Muscle layer of colon (tissue), 2 donors: Measurements from ENCODE around the gene TBX6.
"Not testable (repeated sequence)": the region's sequence is repeated elsewhere in the genome, so short reads cannot be mapped to it uniquely, and the experiment has no call there.

Experiments used
- H3K27ac ChIP-seq: one replicate; pipeline ENCODE4 v1.7.0; 2013; ENCODE audit warnings: low read depth, mild to moderate bottlenecking, low read length, moderate library complexity
- H3K27me3 ChIP-seq, 2 donors: one replicate each; pipeline ENCODE4 v1.7.0; 2013; ENCODE audit warnings: low read length in 2 of 2, mild to moderate bottlenecking in 2 of 2; ENCODE audit not compliant: insufficient read depth in 2 of 2, control insufficient read depth in 1 of 2
- H3K36me3 ChIP-seq: one replicate; pipeline ENCODE4 v1.7.0; 2013; ENCODE audit warnings: mild to moderate bottlenecking, low read length; ENCODE audit not compliant: insufficient read depth
- H3K4me1 ChIP-seq: one replicate; pipeline ENCODE4 v1.7.0; 2013; ENCODE audit warnings: mild to moderate bottlenecking, low read length; ENCODE audit not compliant: insufficient read depth
- H3K4me3 ChIP-seq, 2 donors: one replicate each; pipeline ENCODE4 v1.7.0; 2013; ENCODE audit warnings: low read length in 2 of 2, low read depth in 1 of 2, mild to moderate bottlenecking in 1 of 2, moderate library complexity in 1 of 2
- H3K9ac ChIP-seq: one replicate; pipeline ENCODE4 v1.7.0; 2013; ENCODE audit warnings: low read length
- H3K9me3 ChIP-seq: one replicate; pipeline ENCODE4 v1.7.0; 2013; ENCODE audit warnings: mild to moderate bottlenecking, low read length
- donor health status: abdominal sarcoma.
- donor health status: Adenocarcinoma of cecum.

The TBX6 gene

GRCh38 chr16:30091474-30092372 lies at the start of gene TBX6:
Gene TBX6 (minus strand): TSS chr16:30091924. CDS start chr16:30091193, 731 bp downstream.
- peak within 1 kb of the TSS; percentile 5 for H3K9ac ChIP-seq
- H3K36me3 ChIP-seq = peaks cover 14% of the 10 kb centered on the region
- peak within 1 kb of the TSS; percentile 49 to 73 for H3K4me3 ChIP-seq
- H3K27me3 ChIP-seq = no peaks in the 10 kb centered on the region
- H3K27ac ChIP-seq = peak within 1 kb of the TSS; percentile 93
- H3K4me1 ChIP-seq = peaks cover 25% of the 10 kb centered on the region
- no peaks in the 10 kb centered on the region for H3K9me3 ChIP-seq

GRCh38 chr16:30139583-30140481 lies 48.1 kb upstream of the TBX6 start:
- no peaks in the 10 kb centered on the region for H3K36me3 ChIP-seq
- H3K4me1 ChIP-seq = no peaks in the 10 kb centered on the region
- H3K27ac ChIP-seq = no peak overlapping the region
- no peaks in the 10 kb centered on the region for H3K9me3 ChIP-seq
- H3K4me3 ChIP-seq = no peak overlapping the region
- no peaks in the 10 kb centered on the region for H3K27me3 ChIP-seq
- H3K9ac ChIP-seq = no peak overlapping the region

GRCh38 chr16:30137897-30138296 lies 46.2 kb upstream of the TBX6 start:
- Histone ChIP-seq H3K36me3 (no peaks in the 10 kb centered on the region), H3K9ac (no peak overlapping the region), H3K27ac (no peak overlapping the region), H3K9me3 (no peaks in the 10 kb centered on the region), H3K27me3 (no peaks in the 10 kb centered on the region), H3K4me3 (no peak overlapping the region), H3K4me1 (no peaks in the 10 kb centered on the region)

- no peak overlapping the region for H3K9ac ChIP-seq
- no peak overlapping the region for H3K27ac ChIP-seq
These were observed 45.4 kb upstream of the TBX6 start for GRCh38 chr16:30136971-30137605.

GRCh38 chr16:30132591-30132990 lies 40.9 kb upstream of the TBX6 start:
- H3K4me3 ChIP-seq = no peak overlapping the region
- H3K27ac ChIP-seq = no peak overlapping the region
- no peaks in the 10 kb centered on the region for H3K9me3 ChIP-seq
- H3K4me1 ChIP-seq = no peaks in the 10 kb centered on the region
- no peaks in the 10 kb centered on the region for H3K36me3 ChIP-seq
- no peak overlapping the region for H3K9ac ChIP-seq
- no peaks in the 10 kb centered on the region for H3K27me3 ChIP-seq

More at GRCh38 chr16:30136971-30137605, 45.4 kb upstream of the TBX6 start:
- no peak overlapping the region for H3K4me3 ChIP-seq
- no peaks in the 10 kb centered on the region for H3K36me3 ChIP-seq
- no peaks in the 10 kb centered on the region for H3K9me3 ChIP-seq
- H3K27me3 ChIP-seq = no peaks in the 10 kb centered on the region
- H3K4me1 ChIP-seq = no peaks in the 10 kb centered on the region

GRCh38 chr16:30131869-30132475 lies 40.2 kb upstream of the TBX6 start:
- H3K4me1 ChIP-seq = no peaks in the 10 kb centered on the region
- no peak overlapping the region for H3K27ac ChIP-seq
- H3K9me3 ChIP-seq = no peaks in the 10 kb centered on the region
- no peak overlapping the region for H3K4me3 ChIP-seq
- no peaks in the 10 kb centered on the region for H3K27me3 ChIP-seq
- H3K9ac ChIP-seq = no peak overlapping the region
- no peaks in the 10 kb centered on the region for H3K36me3 ChIP-seq

GRCh38 chr16:30127993-30128392 lies 36.3 kb upstream of the TBX6 start:
- no peaks in the 10 kb centered on the region for H3K9me3 ChIP-seq
- H3K9ac ChIP-seq = no peak overlapping the region
- no peak overlapping the region for H3K4me3 ChIP-seq
- H3K27me3 ChIP-seq = no peaks in the 10 kb centered on the region
- H3K4me1 ChIP-seq = peaks cover 11% of the 10 kb centered on the region
- no peak overlapping the region for H3K27ac ChIP-seq
- no peaks in the 10 kb centered on the region for H3K36me3 ChIP-seq

- H3K9me3 ChIP-seq, H3K36me3 ChIP-seq, H3K4me3 ChIP-seq, H3K27me3 ChIP-seq, H3K9ac ChIP-seq, H3K27ac ChIP-seq: not testable (repeated sequence)
- peaks cover 22% of the 10 kb centered on the region for H3K4me1 ChIP-seq
These were observed 34.0 kb upstream of the TBX6 start for GRCh38 chr16:30125690-30126089.

- H3K9ac ChIP-seq = no peak overlapping the region
- no peaks in the 10 kb centered on the region for H3K9me3 ChIP-seq
- no peak overlapping the region for H3K27ac ChIP-seq
These were observed 33.3 kb upstream of the TBX6 start for GRCh38 chr16:30124985-30125379.

GRCh38 chr16:30122604-30123160 lies 31.0 kb upstream of the TBX6 start:
- H3K36me3 ChIP-seq = peaks cover 24% of the 10 kb centered on the region
- H3K9me3 ChIP-seq = no peaks in the 10 kb centered on the region
- H3K27ac ChIP-seq = peak overlapping the region; percentile 99
- peak overlapping the region; percentile 75 for H3K9ac ChIP-seq
- H3K27me3 ChIP-seq = no peaks in the 10 kb centered on the region
- peak overlapping the region; percentile 76 to 96 for H3K4me3 ChIP-seq
- peaks cover 22% of the 10 kb centered on the region for H3K4me1 ChIP-seq

More at GRCh38 chr16:30124985-30125379, 33.3 kb upstream of the TBX6 start:
- Histone ChIP-seq H3K4me1 (peaks cover 22% of the 10 kb centered on the region), H3K36me3 (peaks cover 6% of the 10 kb centered on the region), H3K4me3 (no peak overlapping the region), H3K27me3 (no peaks in the 10 kb centered on the region)
